Mesothelial cell of epicardium (in vitro differentiated cells): Measurements from ENCODE around the gene MCF2L2. TPM values are rescaled to one million over a fixed set of nuclear protein-coding genes. Genes with fewer than 3 reads are reported as not detected.

ENCODE experiments used
- DNase-seq, 2 experiments: peaks; one replicate each; pipeline ENCODE4 v3.0.0; 2021; ENCODE audit warnings: low spot score in 2 of 2; ENCODE audit not compliant: unreplicated experiment in 2 of 2
- H3K27ac Mint-ChIP-seq: 2 replicates; pipeline ENCODE4 v1.8.0; 2021; ENCODE audit warnings: mixed read lengths
- H3K27me3 Mint-ChIP-seq: 2 replicates; pipeline ENCODE4 v1.8.0; 2021; ENCODE audit warnings: low read depth, mixed read lengths
- H3K36me3 Mint-ChIP-seq: 2 replicates; pipeline ENCODE4 v1.8.0; 2021; ENCODE audit warnings: mixed read lengths
- H3K4me1 Mint-ChIP-seq: 2 replicates; pipeline ENCODE4 v1.8.0; 2021; ENCODE audit warnings: mixed read lengths
- H3K4me3 Mint-ChIP-seq: 2 replicates; pipeline ENCODE4 v1.8.0; 2021; ENCODE audit warnings: mild to moderate bottlenecking, moderate library complexity, mixed read lengths
- H3K9me3 Mint-ChIP-seq: 2 replicates; pipeline ENCODE4 v1.8.0; 2021; ENCODE audit warnings: mixed read lengths
- CTCF ChIP-seq: fragments of 200-600 bp; sonication (generic); IDR thresholded peaks from one replicate; pipeline ENCODE4 v1.5.0; 2021; ENCODE audit warnings: antibody characterized with exemption; ENCODE audit not compliant: unreplicated experiment
- total RNA-seq: library from RNA; stranded (reverse); gene quantifications from 3 replicates; pipeline ENCODE4 v1.2.1, GENCODE V29; 2021

MCF2L2 gene
- total RNA-seq, 1 donor from 2014 or later: 3.4 TPM

- Mint-ChIP-seq H3K4me3 (no peak overlapping the region), H3K27me3 (no peaks in the 10 kb centered on the region), H3K36me3 (no peaks in the 10 kb centered on the region), H3K27ac (no peak overlapping the region), H3K9me3 (no peaks in the 10 kb centered on the region), H3K4me1 (peaks cover 2% of the 10 kb centered on the region)
- no peak for DNase-seq
- TF ChIP-seq CTCF: no peak
Observed at GRCh38 chr3:183220828-183221227, 207.6 kb downstream of the MCF2L2 start.

GRCh38 chr3:183218826-183219225 is 209.6 kb downstream of the MCF2L2 start:
- Mint-ChIP-seq H3K9me3 (no peaks in the 10 kb centered on the region), H3K27me3 (no peaks in the 10 kb centered on the region), H3K27ac (no peak overlapping the region), H3K4me3 (no peak overlapping the region), H3K4me1 (peaks cover 18% of the 10 kb centered on the region), H3K36me3 (no peaks in the 10 kb centered on the region)
- no peak for TF ChIP-seq CTCF
- DNase-seq: no peak

- H3K27me3 Mint-ChIP-seq: no peaks in the 10 kb centered on the region
- no peak for DNase-seq
- no peak for TF ChIP-seq CTCF
- no peak overlapping the region for H3K4me3 Mint-ChIP-seq
- H3K4me1 Mint-ChIP-seq: peaks cover 18% of the 10 kb centered on the region
- H3K27ac Mint-ChIP-seq: no peak overlapping the region
- H3K36me3 Mint-ChIP-seq: no peaks in the 10 kb centered on the region
- no peaks in the 10 kb centered on the region for H3K9me3 Mint-ChIP-seq
Observed at GRCh38 chr3:183217548-183218332, 210.7 kb downstream of the MCF2L2 start.

- no peak for TF ChIP-seq CTCF
- Mint-ChIP-seq H3K36me3 (no peaks in the 10 kb centered on the region), H3K27me3 (no peaks in the 10 kb centered on the region), H3K27ac (no peak overlapping the region), H3K4me1 (peaks cover 20% of the 10 kb centered on the region), H3K9me3 (no peaks in the 10 kb centered on the region), H3K4me3 (no peak overlapping the region)
- DNase-seq: no peak
Observed at GRCh38 chr3:183215591-183216202, 212.7 kb downstream of the MCF2L2 start.

- no peak overlapping the region for H3K27ac Mint-ChIP-seq
- H3K9me3 Mint-ChIP-seq: no peaks in the 10 kb centered on the region
- no peak overlapping the region for H3K4me3 Mint-ChIP-seq
- peaks cover 28% of the 10 kb centered on the region for H3K4me1 Mint-ChIP-seq
- H3K27me3 Mint-ChIP-seq: no peaks in the 10 kb centered on the region
- DNase-seq: no peak
- no peaks in the 10 kb centered on the region for H3K36me3 Mint-ChIP-seq
- no peak for TF ChIP-seq CTCF
Observed at GRCh38 chr3:183214277-183214612, 214.2 kb downstream of the MCF2L2 start.
